Sigmoid colon (tissue), 7 donors: ENCODE results near the gene FECH. TPM values are rescaled to one million over a fixed set of nuclear protein-coding genes. Genes with fewer than 3 reads are reported as not detected.

Source experiments
- DNase-seq: peaks from one replicate; pipeline ENCODE4 v3.0.0-alpha.2; 2019
- H3K27ac ChIP-seq, 4 donors: fragments of 200-600 bp; sonication (generic); one replicate each; pipeline ENCODE4 v1.5.1; 2016 to 2019; ENCODE audit warnings: mild to moderate bottlenecking in 1 of 4
- H3K27me3 ChIP-seq, 3 donors: fragments of 200-600 bp; sonication (generic); one replicate each; pipeline ENCODE4 v1.5.1; 2019; ENCODE audit warnings: mild to moderate bottlenecking in 1 of 3
- H3K36me3 ChIP-seq, 4 donors: fragments of 200-600 bp; sonication (generic); one replicate each; pipeline ENCODE4 v1.5.1; 2016 to 2019
- H3K4me1 ChIP-seq, 4 donors: fragments of 200-600 bp; sonication (generic); one replicate each; pipeline ENCODE4 v1.5.1; 2017 to 2019
- H3K4me3 ChIP-seq, 4 donors: fragments of 200-600 bp; sonication (generic); one replicate each; pipeline ENCODE4 v1.5.1; 2017 to 2019; ENCODE audit warnings: mild to moderate bottlenecking in 2 of 4, moderate library complexity in 1 of 4
- H3K9me3 ChIP-seq, 4 donors: fragments of 200-600 bp in 3 of 4; sonication (generic) in 3 of 4; one replicate each; pipeline versions ENCODE4 v1.5.1 to v1.6.1; 2013 to 2019
- CTCF ChIP-seq, 4 experiments: fragments of 450-650 bp in 3 of 4; fragments of 200-600 bp in 1 of 4; IDR thresholded peaks; one replicate each; pipeline ENCODE4 v1.5.1; 2016 to 2019; ENCODE audit warnings: antibody characterized with exemption in 4 of 4, mild to moderate bottlenecking in 3 of 4, moderate library complexity in 2 of 4
- EP300 ChIP-seq, 4 donors: sonication (generic); formaldehyde crosslinking; IDR thresholded peaks; one replicate each; pipeline ENCODE4 v1.6.1; 2017; ENCODE audit warnings: antibody characterized with exemption in 4 of 4
- POLR2A ChIP-seq, 2 donors: fragments of 450-650 bp; IDR thresholded peaks; one replicate each; pipeline ENCODE4 v1.6.1; 2016; ENCODE audit warnings: antibody characterized with exemption in 2 of 2, mild to moderate bottlenecking in 2 of 2, moderate library complexity in 2 of 2
- POLR2AphosphoS5 ChIP-seq, 4 donors: sonication (generic); formaldehyde crosslinking; IDR thresholded peaks; one replicate each; pipeline ENCODE4 v1.6.1; 2017; ENCODE audit warnings: antibody characterized with exemption in 4 of 4
- WGBS, 2 donors: extraction: QIAGEN DNeasy Blood & Tissue Kit; methylation state at CpG; one replicate each; pipeline ENCODE4 v1.1.7; 2013; 5-methylcytosine and 5-hydroxymethylcytosine counted together
- intact Hi-C: fragments of 100-400 bp; cut with DNase I; formaldehyde crosslinking; loops from one replicate; pipeline ENCODE4 v1.15.1; 2023
- polyA plus RNA-seq, 3 donors: library from polyadenylated mRNA; stranded (reverse); fragments of 200-250 nt; gene quantifications; one replicate each; pipeline ENCODE4 v1.2.3, GENCODE V29; 2013
- total RNA-seq, 4 donors: library from RNA; depleted of rRNA; stranded (reverse); fragments of >200 nt; gene quantifications; one replicate each; pipeline ENCODE4 v1.1.0, GENCODE V29; 2016
- donor health status: healthy with polysubstance abuse.
- donor health status: Bipolar disorder and iron deficiency.
- donor health status: healthy.

Gene FECH
- total and polyA plus RNA-seq, 7 donors = 7.8 to 64.6 (median 30.0) TPM

DNA sequence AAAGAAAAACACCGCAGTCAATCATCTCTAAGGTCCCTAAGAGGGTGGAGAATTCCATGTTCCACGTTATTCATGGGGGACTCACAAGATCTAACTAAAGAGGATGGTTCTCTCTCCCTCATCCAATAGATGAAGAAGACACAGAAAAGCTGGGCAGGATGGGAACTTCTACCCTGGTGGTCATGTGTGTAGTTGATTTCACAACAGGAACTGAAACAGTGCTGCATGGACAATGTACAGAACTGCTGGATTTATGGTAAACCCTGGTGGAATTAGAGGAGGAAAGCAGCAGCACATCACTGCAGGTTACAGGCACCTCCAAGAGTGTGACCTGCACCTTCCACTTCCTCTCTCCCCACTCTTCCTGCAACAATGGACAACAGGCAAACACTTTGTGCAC, 31.4 kb downstream of the FECH start:
- intact Hi-C loops = no loop called here
- Histone ChIP-seq H3K9me3 (no peaks in the 10 kb centered on the region), H3K36me3 (peaks cover 8 to 84% (median 30%) of the 10 kb centered on the region in 4 donors), H3K4me3 (no peak overlapping the region), H3K27me3 (no peaks in the 10 kb centered on the region), H3K27ac (no peak overlapping the region), H3K4me1 (no peaks in the 10 kb centered on the region)
- no peak for DNase-seq
- WGBS, 2 donors = 91 to 96% methylated on average over 2 of the region's 2 CpGs
- TF ChIP-seq POLR2AphosphoS5 (IDR thresholded peaks at IDR 0.05) = no peak
- TF ChIP-seq POLR2A (IDR thresholded peaks at IDR 0.05) = no peak
- TF ChIP-seq EP300 (IDR thresholded peaks at IDR 0.05) = no peak
- no peak for TF ChIP-seq CTCF (IDR thresholded peaks at IDR 0.05)

- no peaks in the 10 kb centered on the region for H3K4me1 ChIP-seq
Measured at GRCh38 chr18:57550510-57550909, 36.0 kb downstream of the FECH start.

GRCh38 chr18:57547260-57547659, 39.2 kb downstream of the FECH start:
- 78 to 83% methylated on average over 4 of the region's 4 CpGs for WGBS, 2 donors
- Histone ChIP-seq H3K27me3 (no peaks in the 10 kb centered on the region), H3K27ac (no peak overlapping the region), H3K36me3 (peaks cover 0 to 31% (median 10%) of the 10 kb centered on the region in 4 donors), H3K4me3 (no peak overlapping the region), H3K4me1 (no peaks in the 10 kb centered on the region), H3K9me3 (no peaks in the 10 kb centered on the region)
- no peak for TF ChIP-seq POLR2A (IDR thresholded peaks at IDR 0.05)
- TF ChIP-seq EP300 (IDR thresholded peaks at IDR 0.05) = no peak
- no peak for TF ChIP-seq POLR2AphosphoS5 (IDR thresholded peaks at IDR 0.05)
- TF ChIP-seq CTCF (IDR thresholded peaks at IDR 0.05) = no peak
- intact Hi-C loops = no loop called here
- no peak for DNase-seq

More at GRCh38 chr18:57550510-57550909, 36.0 kb downstream of the FECH start:
- intact Hi-C loops = no loop called here
- no peak overlapping the region for H3K4me3 ChIP-seq
- no peaks in the 10 kb centered on the region for H3K9me3 ChIP-seq
- no peak overlapping the region for H3K27ac ChIP-seq
- 86 to 93% methylated on average over 10 of the region's 10 CpGs for WGBS, 2 donors
- H3K36me3 ChIP-seq = peaks cover 15 to 56% (median 22%) of the 10 kb centered on the region in 4 donors
- TF ChIP-seq EP300 (IDR thresholded peaks at IDR 0.05) (no peak), POLR2AphosphoS5 (IDR thresholded peaks at IDR 0.05) (no peak), POLR2A (IDR thresholded peaks at IDR 0.05) (no peak), CTCF (IDR thresholded peaks at IDR 0.05) (no peak)
- no peak for DNase-seq
- no peaks in the 10 kb centered on the region for H3K27me3 ChIP-seq

DNA sequence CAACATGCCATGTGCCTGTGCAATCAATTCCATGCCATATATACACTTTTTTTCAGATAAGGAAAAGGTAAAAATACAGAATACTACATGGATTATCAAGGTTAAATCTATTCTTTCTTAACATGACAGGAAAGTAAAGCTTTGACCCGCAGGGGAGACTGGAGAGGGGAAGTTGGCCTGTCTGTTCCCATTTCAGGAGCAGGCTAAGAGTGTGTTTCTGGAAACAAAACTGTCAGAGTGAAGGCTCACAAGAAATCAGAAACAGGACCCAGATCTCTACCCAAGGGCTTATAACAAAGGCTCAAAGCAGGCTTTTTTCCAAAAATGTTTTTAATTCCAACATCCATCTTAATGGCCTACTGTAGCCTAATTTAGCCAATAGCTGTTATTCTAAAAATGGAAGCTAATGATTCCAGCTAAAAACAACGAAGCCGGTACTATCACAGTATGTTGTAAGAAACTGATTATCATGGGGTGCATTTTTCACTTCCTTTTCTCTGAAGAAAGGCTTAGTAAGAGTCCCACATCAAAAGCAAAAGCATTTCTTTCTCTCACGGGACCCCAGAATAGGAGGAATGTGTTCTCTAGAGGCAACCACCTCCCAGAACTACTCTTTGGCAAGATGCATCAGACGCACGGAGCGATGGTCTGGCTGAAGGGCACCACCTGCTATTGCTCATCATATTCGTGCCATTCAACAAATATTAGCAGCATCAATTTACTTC, 41.4 kb downstream of the FECH start:
- no peaks in the 10 kb centered on the region for H3K9me3 ChIP-seq
- no peaks in the 10 kb centered on the region for H3K27me3 ChIP-seq
- intact Hi-C loops = no loop called here
- no peak for DNase-seq
- H3K4me3 ChIP-seq = no peak overlapping the region
- TF ChIP-seq CTCF (IDR thresholded peaks at IDR 0.05) (no peak), EP300 (IDR thresholded peaks at IDR 0.05) (no peak), POLR2A (IDR thresholded peaks at IDR 0.05) (no peak), POLR2AphosphoS5 (IDR thresholded peaks at IDR 0.05) (no peak)
- no peaks in the 10 kb centered on the region for H3K4me1 ChIP-seq
- H3K27ac ChIP-seq = no peak overlapping the region
- 47 to 80% methylated on average over 8 of the region's 8 CpGs for WGBS, 2 donors
- H3K36me3 ChIP-seq = peaks cover 0 to 13% (median 5%) of the 10 kb centered on the region in 4 donors
